ENCODE data around the gene OST4.
A peak's percentile ranks its signal among the peaks of the same experiment; 100 is the strongest.

The OST4 gene

DNA sequence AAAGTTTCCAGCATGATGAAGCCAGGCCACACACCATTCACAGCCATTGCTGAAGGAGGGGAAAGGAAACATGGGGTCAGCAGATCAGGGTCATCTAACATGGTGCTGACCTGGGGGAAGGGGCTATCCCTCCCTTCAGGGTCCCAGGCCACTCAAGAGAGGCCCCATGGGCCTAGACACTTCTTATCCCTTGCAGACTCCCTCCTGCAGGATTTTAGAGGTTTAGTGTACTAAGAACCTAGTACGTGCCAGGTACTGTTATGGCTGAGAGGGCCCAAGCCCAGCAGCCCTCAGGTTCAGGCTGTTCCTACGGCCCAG is 23.9 kb upstream of the OST4 start:
- peak overlapping the region; percentile 79; the same call in 1 of the 2 replicates for H2AFZ ChIP-seq (ENCODE audit: low read length)
- TF ChIP-seq, protein P1, sequence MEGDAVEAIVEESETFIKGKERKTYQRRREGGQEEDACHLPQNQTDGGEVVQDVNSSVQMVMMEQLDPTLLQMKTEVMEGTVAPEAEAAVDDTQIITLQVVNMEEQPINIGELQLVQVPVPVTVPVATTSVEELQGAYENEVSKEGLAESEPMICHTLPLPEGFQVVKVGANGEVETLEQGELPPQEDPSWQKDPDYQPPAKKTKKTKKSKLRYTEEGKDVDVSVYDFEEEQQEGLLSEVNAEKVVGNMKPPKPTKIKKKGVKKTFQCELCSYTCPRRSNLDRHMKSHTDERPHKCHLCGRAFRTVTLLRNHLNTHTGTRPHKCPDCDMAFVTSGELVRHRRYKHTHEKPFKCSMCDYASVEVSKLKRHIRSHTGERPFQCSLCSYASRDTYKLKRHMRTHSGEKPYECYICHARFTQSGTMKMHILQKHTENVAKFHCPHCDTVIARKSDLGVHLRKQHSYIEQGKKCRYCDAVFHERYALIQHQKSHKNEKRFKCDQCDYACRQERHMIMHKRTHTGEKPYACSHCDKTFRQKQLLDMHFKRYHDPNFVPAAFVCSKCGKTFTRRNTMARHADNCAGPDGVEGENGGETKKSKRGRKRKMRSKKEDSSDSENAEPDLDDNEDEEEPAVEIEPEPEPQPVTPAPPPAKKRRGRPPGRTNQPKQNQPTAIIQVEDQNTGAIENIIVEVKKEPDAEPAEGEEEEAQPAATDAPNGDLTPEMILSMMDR (IDR thresholded peaks at IDR 0.05; ENCODE audit: low read length): no peak
- TF ChIP-seq EZH2phosphoT487 (IDR thresholded peaks at IDR 0.05; ENCODE audit: low read length) (no peak), EZH2 (optimal IDR thresholded peaks at IDR 0.05; ENCODE audit: low read depth, low read length) (no peak)
- H3K36me3 ChIP-seq (replicated peaks; ENCODE audit: insufficient read depth, low read length): no peaks in the 10 kb centered on the region
- no peak overlapping the region for H3K27ac ChIP-seq (ENCODE audit: low read length)
- no peaks in the 10 kb centered on the region for H3K9me2 ChIP-seq (replicated peaks; ENCODE audit: insufficient read depth, low read length)
- no peak for DNase-seq
- H3K4me1 ChIP-seq (ENCODE audit: low read length): peaks cover 4% of the 10 kb centered on the region; the same call in 1 of the 2 replicates
- H3K27me3 ChIP-seq (replicated peaks; ENCODE audit: insufficient read depth, low read length): no peaks in the 10 kb centered on the region
- no peaks in the 10 kb centered on the region for H3K79me2 ChIP-seq (ENCODE audit: low read length)
- no peaks in the 10 kb centered on the region for H4K20me1 ChIP-seq (ENCODE audit: insufficient read depth, low read length)
- no peaks in the 10 kb centered on the region for H3F3A ChIP-seq (ENCODE audit: insufficient read depth, low read length)
- no peak overlapping the region for H3K9ac ChIP-seq (ENCODE audit: low read length)
- H3K4me3 ChIP-seq (ENCODE audit: low read length): no peak overlapping the region
- no peaks in the 10 kb centered on the region for H3K9me3 ChIP-seq (replicated peaks; ENCODE audit: insufficient read depth, low read length)
- H3K4me2 ChIP-seq (ENCODE audit: low read depth, low read length): no peak overlapping the region

DNA sequence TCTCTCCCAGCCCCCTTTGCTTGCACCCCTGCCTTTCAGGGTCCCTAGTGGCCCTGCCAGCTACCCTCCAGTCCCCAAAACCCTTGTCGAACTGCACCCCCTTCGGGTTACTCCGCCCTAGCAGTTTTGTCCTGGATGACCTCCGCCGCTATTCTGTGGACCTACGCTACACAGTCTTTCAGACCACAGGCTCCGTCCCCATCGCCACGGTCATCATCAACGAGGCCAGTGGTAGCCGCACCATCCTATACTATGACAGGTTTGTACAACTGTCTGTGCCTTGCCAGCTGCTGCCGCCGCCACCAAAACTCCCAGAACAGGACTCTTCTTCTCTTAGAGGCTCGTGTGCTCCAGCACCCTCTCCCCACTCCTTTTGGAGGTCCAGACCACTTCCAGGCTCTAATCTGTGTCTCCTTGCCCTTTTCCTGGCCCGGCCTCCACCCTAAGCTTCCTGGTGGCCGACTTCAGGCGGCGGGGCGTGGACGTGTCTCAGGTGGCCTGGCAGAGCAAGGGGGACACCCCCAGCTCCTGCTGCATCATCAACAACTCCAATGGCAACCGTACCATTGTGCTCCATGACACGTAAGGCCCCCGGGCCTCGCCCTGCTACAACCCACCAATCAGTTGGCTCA is 23.0 kb upstream of the OST4 start:
- Histone ChIP-seq H2AFZ (ENCODE audit: low read length) (no peak overlapping the region), H3K4me1 (ENCODE audit: low read length) (peaks cover 4% of the 10 kb centered on the region; the same call in 1 of the 2 replicates), H3K9ac (ENCODE audit: low read length) (no peak overlapping the region), H3K27ac (ENCODE audit: low read length) (no peak overlapping the region), H3K4me3 (ENCODE audit: low read length) (no peak overlapping the region), H3K79me2 (ENCODE audit: low read length) (no peaks in the 10 kb centered on the region), H3K27me3 (replicated peaks; ENCODE audit: insufficient read depth, low read length) (no peaks in the 10 kb centered on the region), H3K9me3 (replicated peaks; ENCODE audit: insufficient read depth, low read length) (no peaks in the 10 kb centered on the region), H3K9me2 (replicated peaks; ENCODE audit: insufficient read depth, low read length) (no peaks in the 10 kb centered on the region), H3K36me3 (replicated peaks; ENCODE audit: insufficient read depth, low read length) (no peaks in the 10 kb centered on the region), H4K20me1 (ENCODE audit: insufficient read depth, low read length) (no peaks in the 10 kb centered on the region), H3K4me2 (ENCODE audit: low read depth, low read length) (no peak overlapping the region), H3F3A (ENCODE audit: insufficient read depth, low read length) (no peaks in the 10 kb centered on the region)
- TF ChIP-seq, protein P1 (IDR thresholded peaks at IDR 0.05; ENCODE audit: low read length): no peak
- TF ChIP-seq EZH2 (optimal IDR thresholded peaks at IDR 0.05; ENCODE audit: low read depth, low read length) (no peak), EZH2phosphoT487 (IDR thresholded peaks at IDR 0.05; ENCODE audit: low read length) (no peak)
- no peak for DNase-seq

DNA sequence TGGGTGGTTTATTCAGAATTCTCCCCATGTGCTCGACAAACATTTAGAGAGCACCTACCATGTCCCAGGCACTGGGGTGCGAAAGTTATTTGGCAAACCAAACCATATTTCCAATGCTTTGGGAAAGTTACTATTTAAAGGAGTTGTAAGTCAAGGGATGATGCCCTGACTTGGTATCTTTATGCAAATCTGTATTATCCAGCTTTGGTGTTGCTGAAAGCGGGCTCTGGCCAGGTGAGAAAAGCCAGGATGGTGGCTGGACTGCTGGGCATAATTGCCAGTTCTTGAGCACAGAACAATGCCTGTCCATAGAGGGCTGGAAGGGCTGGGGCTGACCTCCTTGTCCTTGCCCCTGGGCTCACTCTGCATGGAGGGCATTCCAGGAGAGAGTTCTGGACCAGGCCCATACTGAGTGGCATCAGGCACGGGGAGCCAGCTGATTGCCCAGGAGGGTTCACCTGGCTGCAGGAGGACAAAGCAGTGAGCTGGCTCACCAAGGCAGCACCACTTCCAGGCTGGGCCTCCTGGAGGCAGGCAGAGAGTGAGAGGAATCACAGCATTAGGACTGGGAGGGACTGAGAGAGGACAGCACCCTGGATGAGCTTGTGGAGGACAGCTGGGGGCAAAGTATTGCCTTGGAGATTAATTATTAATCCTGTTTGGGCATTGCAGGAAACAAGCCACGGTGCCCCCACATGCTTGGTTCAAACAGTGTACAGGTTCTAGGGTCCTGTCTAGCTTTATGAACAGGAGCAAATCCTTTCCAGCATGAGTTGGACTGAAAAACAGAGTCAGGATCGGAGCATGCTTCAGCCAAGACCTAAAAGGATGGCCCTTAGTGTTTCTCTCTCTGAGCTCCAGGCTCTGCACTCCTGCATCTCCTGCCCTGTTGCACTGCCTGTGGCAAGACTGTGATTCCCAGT is 22.2 kb upstream of the OST4 start:
- no peaks in the 10 kb centered on the region for H3K9me2 ChIP-seq (replicated peaks; ENCODE audit: insufficient read depth, low read length)
- H3F3A ChIP-seq (ENCODE audit: insufficient read depth, low read length): no peaks in the 10 kb centered on the region
- no peaks in the 10 kb centered on the region for H4K20me1 ChIP-seq (ENCODE audit: insufficient read depth, low read length)
- H3K27me3 ChIP-seq (replicated peaks; ENCODE audit: insufficient read depth, low read length): no peaks in the 10 kb centered on the region
- H3K27ac ChIP-seq (ENCODE audit: low read length): no peak overlapping the region
- no peak overlapping the region for H2AFZ ChIP-seq (ENCODE audit: low read length)
- H3K79me2 ChIP-seq (ENCODE audit: low read length): peaks cover 5% of the 10 kb centered on the region
- no peak overlapping the region for H3K9ac ChIP-seq (ENCODE audit: low read length)
- H3K4me3 ChIP-seq (ENCODE audit: low read length): no peak overlapping the region
- no peaks in the 10 kb centered on the region for H3K36me3 ChIP-seq (replicated peaks; ENCODE audit: insufficient read depth, low read length)
- no peak for DNase-seq
- H3K9me3 ChIP-seq (replicated peaks; ENCODE audit: insufficient read depth, low read length): no peaks in the 10 kb centered on the region
- TF ChIP-seq EZH2 (optimal IDR thresholded peaks at IDR 0.05; ENCODE audit: low read depth, low read length) (no peak), EZH2phosphoT487 (IDR thresholded peaks at IDR 0.05; ENCODE audit: low read length) (no peak)
- TF ChIP-seq, protein P1 (IDR thresholded peaks at IDR 0.05; ENCODE audit: low read length): no peak
- H3K4me1 ChIP-seq (ENCODE audit: low read length): peaks cover 4% of the 10 kb centered on the region; the same call in 1 of the 2 replicates
- no peak overlapping the region for H3K4me2 ChIP-seq (ENCODE audit: low read depth, low read length)
